SK-N-SH (cell line): ENCODE measurements around the gene HLA-DOA. TPM values are rescaled to one million over a fixed set of nuclear protein-coding genes. Genes with fewer than 3 reads are reported as not detected.

ENCODE experiments used
- CTCF ChIA-PET: fragments of 300-600, 350-600 bp; formaldehyde crosslinking; extraction: SDS; loops from one replicate; lab custom pipeline; 2021; lab: Yijun Ruan, JAX
- POLR2A ChIA-PET: fragments of 350-600 bp; sonication (Branson Sonifier 250); formaldehyde crosslinking; extraction: SDS; loops from one replicate; lab custom pipeline; 2020; ENCODE audit warnings: antibody characterized with exemption, inconsistent platforms; lab: Yijun Ruan, JAX
- DNase-seq: peaks from one replicate; pipeline ENCODE4 v3.0.0; 2012
- H2AFZ ChIP-seq: fragments of 200-600 bp; sonication (generic); 2 replicates; pipeline ENCODE4 v1.8.1; 2016; ENCODE audit warnings: antibody characterized with exemption, mild to moderate bottlenecking, low read depth
- H3F3A ChIP-seq: fragments of 200-600 bp; sonication (generic); replicated peaks from 2 replicates; pipeline ENCODE3; 2016; ENCODE audit warnings: antibody characterized with exemption, mild to moderate bottlenecking; ENCODE audit not compliant: insufficient read depth
- H3K27ac ChIP-seq, 2 experiments: fragments of 200-500 bp in 1 of 2; fragments of 200-600 bp in 1 of 2; sonication (Bioruptor generic) in 1 of 2; sonication (generic), shearing (Covaris generic) in 1 of 2; 2 replicates each; pipeline versions ENCODE4 v1.5.1 to v1.6.1; 2014 to 2016; ENCODE audit warnings: low read depth in 2 of 2, inconsistent platforms in 1 of 2, low read length in 1 of 2, mild to moderate bottlenecking in 1 of 2, mixed read lengths in 1 of 2
- H3K27me3 ChIP-seq: fragments of 200-600 bp; sonication (generic), shearing (Covaris generic); 2 replicates; pipeline ENCODE4 v1.6.1; 2016; ENCODE audit warnings: mixed run types; ENCODE audit not compliant: insufficient read depth
- H3K36me3 ChIP-seq, 2 experiments: fragments of 200-500 bp in 1 of 2; fragments of 200-600 bp in 1 of 2; sonication (Bioruptor generic) in 1 of 2; sonication (generic) in 1 of 2; replicated peaks in 1 of 2; 2 replicates each; pipeline versions ENCODE3 to v1.5.1; 2014 to 2016; ENCODE audit warnings: low read length in 1 of 2, mild to moderate bottlenecking in 1 of 2; ENCODE audit not compliant: insufficient read depth in 2 of 2, control insufficient read depth in 1 of 2
- H3K4me1 ChIP-seq, 2 experiments: fragments of 200-500 bp in 1 of 2; fragments of 200-600 bp in 1 of 2; sonication (Bioruptor generic) in 1 of 2; sonication (generic), shearing (Covaris generic) in 1 of 2; 2 replicates each; pipeline versions ENCODE4 v1.5.1 to v1.6.1; 2014 to 2016; ENCODE audit warnings: low read depth in 1 of 2, low read length in 1 of 2, mixed run types in 1 of 2; ENCODE audit not compliant: insufficient read depth in 2 of 2, control insufficient read depth in 1 of 2
- H3K4me2 ChIP-seq: fragments of 200-600 bp; sonication (generic), shearing (Covaris generic); 2 replicates; pipeline ENCODE4 v1.6.1; 2017; ENCODE audit warnings: mixed run types
- H3K4me3 ChIP-seq, 2 experiments: fragments of 200-500 bp in 1 of 2; fragments of 200-600 bp in 1 of 2; sonication (Bioruptor generic) in 1 of 2; sonication (generic), shearing (Covaris generic) in 1 of 2; 2 replicates each; pipeline versions ENCODE4 v1.5.1 to v1.8.1; 2014 to 2016; ENCODE audit warnings: low read depth in 2 of 2, inconsistent platforms in 1 of 2, low read length in 1 of 2, mild to moderate bottlenecking in 1 of 2, mixed read lengths in 1 of 2, moderate library complexity in 1 of 2
- H3K79me2 ChIP-seq: fragments of 200-600 bp; sonication (generic); 2 replicates; pipeline ENCODE4 v1.8.1; 2017; ENCODE audit warnings: mild to moderate bottlenecking; ENCODE audit not compliant: insufficient read depth
- H3K9ac ChIP-seq: fragments of 200-600 bp; sonication (generic); 2 replicates; pipeline ENCODE4 v1.6.1; 2017; ENCODE audit warnings: mixed run types
- H3K9me2 ChIP-seq: fragments of 200-600 bp; sonication (generic); 2 replicates; pipeline ENCODE4 v1.6.1; 2017; ENCODE audit warnings: mixed run types
- H3K9me3 ChIP-seq: fragments of 200-600 bp; sonication (generic); 2 replicates; pipeline ENCODE4 v1.6.1; 2017; ENCODE audit warnings: mixed run types, mild to moderate bottlenecking, moderate library complexity
- H4K20me1 ChIP-seq: fragments of 200-600 bp; sonication (generic); 2 replicates; pipeline ENCODE4 v1.6.1; 2017; ENCODE audit warnings: mild to moderate bottlenecking, mixed run types; ENCODE audit not compliant: insufficient read depth
- CHD2 ChIP-seq: fragments of 150-350 bp; IDR thresholded peaks from 2 replicates; pipeline ENCODE4 v1.6.1; 2018; ENCODE audit warnings: low read length; ENCODE audit not compliant: partially characterized antibody
- ELF1 ChIP-seq: IDR thresholded peaks from 2 replicates; pipeline ENCODE4 v1.4.0; 2012
- FOSL2 ChIP-seq: IDR thresholded peaks from 2 replicates; pipeline ENCODE4 v1.4.0; 2012; ENCODE audit warnings: low read depth, mild to moderate bottlenecking, moderate library complexity, borderline replicate concordance
- FOXJ3 ChIP-seq: sonication (generic); formaldehyde crosslinking; IDR thresholded peaks from 2 replicates; pipeline ENCODE4 v1.5.1; 2020; ENCODE audit warnings: mild to moderate bottlenecking, missing genetic modification reagents
- FOXM1 ChIP-seq: IDR thresholded peaks from 2 replicates; pipeline ENCODE4 v1.4.0; 2012; ENCODE audit warnings: low read depth, mild to moderate bottlenecking
- GABPA ChIP-seq: IDR thresholded peaks from 2 replicates; pipeline ENCODE4 v1.4.0; 2012; ENCODE audit warnings: low read depth, mild to moderate bottlenecking
- NRF1 ChIP-seq: IDR thresholded peaks from 2 replicates; pipeline ENCODE4 v1.6.1; 2012; ENCODE audit warnings: low read depth, mild to moderate bottlenecking, low read length
- PBX3 ChIP-seq: IDR thresholded peaks from 2 replicates; pipeline ENCODE4; 2012
- POLR2AphosphoS5 ChIP-seq: IDR thresholded peaks from 2 replicates; pipeline ENCODE4 v1.6.1; 2012; ENCODE audit warnings: low read depth, low read length
- RAD21 ChIP-seq: IDR thresholded peaks from 2 replicates; pipeline ENCODE4 v1.6.1; 2012; ENCODE audit warnings: mild to moderate bottlenecking, low read length
- RFX5 ChIP-seq: IDR thresholded peaks from 2 replicates; pipeline ENCODE4 v1.6.1; 2012; ENCODE audit warnings: mild to moderate bottlenecking, improper control_type of control experiment, low read length
- SIN3A ChIP-seq: IDR thresholded peaks from 2 replicates; pipeline ENCODE4 v1.6.1; 2012; ENCODE audit warnings: low read depth, mild to moderate bottlenecking, low read length, moderate library complexity, borderline replicate concordance
- TCF12 ChIP-seq: IDR thresholded peaks from 2 replicates; pipeline ENCODE4 v1.4.0; 2012
- USF1 ChIP-seq: IDR thresholded peaks from 2 replicates; pipeline ENCODE4 v1.4.0; 2012; ENCODE audit warnings: low read depth, borderline replicate concordance
- USF2 ChIP-seq: fragments of 150-350 bp; IDR thresholded peaks from 2 replicates; pipeline ENCODE4 v1.6.1; 2017; ENCODE audit warnings: antibody characterized with exemption, low read length, low read depth, borderline replicate concordance
- ZBTB33 ChIP-seq: IDR thresholded peaks from 2 replicates; pipeline ENCODE4 v1.4.0; 2012; ENCODE audit warnings: low read depth, borderline replicate concordance
- WGBS: methylation state at CpG from one replicate; pipeline ENCODE4 v1.1.6; 2017; ENCODE audit warnings: low lambda C conversion rate; 5-methylcytosine and 5-hydroxymethylcytosine counted together
- polyA plus RNA-seq, 3 experiments: library from polyadenylated mRNA; depleted of rRNA; stranded (reverse); fragments of >200 nt; gene quantifications; 2 replicates each; pipeline ENCODE4 v1.2.3, GENCODE V29; 2012

Gene HLA-DOA
- polyA plus RNA-seq, 1 of the 3 experiments (the other 2 are of a cell fraction): not detected

GRCh38 chr6:32956176-32956575 lies 53.2 kb downstream of the HLA-DOA start:
- ChIA-PET POLR2A (no interaction called here), CTCF (interaction anchor here (4.3 to 10.8 kb wide), 4 partner anchors 13 to 70 kb away, joined by 28 to 187 read pairs (median 92); partner anchors contain the start of genes BRD2 and HLA-DMB)
- H3K9me2 ChIP-seq: no peaks in the 10 kb centered on the region
- DNase-seq: no peak
- TF ChIP-seq SIN3A (no peak), CHD2 (no peak), POLR2AphosphoS5 (no peak), NRF1 (no peak), USF2 (no peak), FOXM1 (no peak), ELF1 (no peak), PBX3 (no peak), GABPA (no peak), USF1 (no peak), TCF12 (no peak), FOSL2 (no peak), FOXJ3 (CRISPR knock-in tag) (no peak), RAD21 (no peak), RFX5 (no peak), ZBTB33 (no peak)
- WGBS: 79% methylated on average over 2 of the region's 2 CpGs
- H3K4me3 ChIP-seq: no peak overlapping the region
- no peak overlapping the region for H3K27ac ChIP-seq
- H3K9ac ChIP-seq: no peak overlapping the region
- no peaks in the 10 kb centered on the region for H3K36me3 ChIP-seq
- peaks cover 0 to 6% of the 10 kb centered on the region in 2 experiments; a peak in 1 of 4 replicates for H3K4me1 ChIP-seq
- no peaks in the 10 kb centered on the region for H4K20me1 ChIP-seq
- H3F3A ChIP-seq: no peaks in the 10 kb centered on the region
- H3K9me3 ChIP-seq: peaks cover 4% of the 10 kb centered on the region; the same call in 1 of the 2 replicates
- no peaks in the 10 kb centered on the region for H3K27me3 ChIP-seq
- no peaks in the 10 kb centered on the region for H3K79me2 ChIP-seq
- no peak overlapping the region for H3K4me2 ChIP-seq
- no peak overlapping the region for H2AFZ ChIP-seq
